OCI-LY3 (cell line): ENCODE data around the gene SATB2.

Experiments
- CTCF ChIP-seq: fragments of 200-600, 300-600 bp; sonication (generic); IDR thresholded peaks from 2 replicates; pipeline ENCODE4 v1.5.1; 2014; ENCODE audit warnings: antibody characterized with exemption, low read length, low read depth
- EZH2phosphoT487 ChIP-seq: fragments of 200-600 bp; shearing (Covaris generic); IDR thresholded peaks from 2 replicates; pipeline ENCODE4 v1.6.1; 2018; ENCODE audit warnings: antibody characterized with exemption, mixed run types, low read depth

GRCh38 chr2:199467066-199467822, 9.5 kb upstream of the SATB2 start:
- TF ChIP-seq EZH2phosphoT487 (no peak), CTCF (no peak)
